A673 (cell line): Measurements from ENCODE around the gene DCLK1.

Experiments used
- EZH2 ChIP-seq: fragments of 200-600 bp; sonication (generic); IDR thresholded peaks from 2 replicates; pipeline ENCODE4 v1.6.1; 2017; ENCODE audit warnings: borderline replicate concordance, low read depth, mild to moderate bottlenecking, mixed read lengths, antibody characterized with exemption, low read length; ENCODE audit not compliant: poor library complexity, severe bottlenecking
- TF ChIP-seq, protein P1 (sequence below): fragments of 300-800, 200-600 bp; sonication (generic); conservative IDR thresholded peaks from 2 replicates; pipeline ENCODE4 v1.5.1; 2017; ENCODE audit warnings: low read depth, mild to moderate bottlenecking, antibody characterized with exemption, low read length, moderate library complexity, mixed read lengths

DNA sequence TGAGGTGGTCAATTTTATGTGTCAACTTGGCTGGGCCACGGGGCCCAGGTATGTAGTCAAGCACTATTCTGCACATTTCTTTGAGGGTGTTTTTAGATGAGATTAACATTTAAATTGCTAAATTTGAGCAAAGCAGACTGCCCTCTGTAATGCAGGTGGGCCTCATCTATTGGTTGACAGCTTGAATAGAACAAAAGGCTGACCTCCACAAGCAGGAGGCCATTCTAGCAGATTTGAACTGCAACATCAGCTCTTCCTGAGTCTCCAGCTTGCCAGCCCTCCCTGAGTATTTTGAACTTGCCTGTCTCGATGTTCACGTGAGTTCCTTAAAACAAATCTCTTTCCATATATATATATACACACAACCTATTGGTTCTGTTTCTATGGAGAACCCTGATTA is 134.8 kb downstream of the DCLK1 start:
- TF ChIP-seq, protein P1, sequence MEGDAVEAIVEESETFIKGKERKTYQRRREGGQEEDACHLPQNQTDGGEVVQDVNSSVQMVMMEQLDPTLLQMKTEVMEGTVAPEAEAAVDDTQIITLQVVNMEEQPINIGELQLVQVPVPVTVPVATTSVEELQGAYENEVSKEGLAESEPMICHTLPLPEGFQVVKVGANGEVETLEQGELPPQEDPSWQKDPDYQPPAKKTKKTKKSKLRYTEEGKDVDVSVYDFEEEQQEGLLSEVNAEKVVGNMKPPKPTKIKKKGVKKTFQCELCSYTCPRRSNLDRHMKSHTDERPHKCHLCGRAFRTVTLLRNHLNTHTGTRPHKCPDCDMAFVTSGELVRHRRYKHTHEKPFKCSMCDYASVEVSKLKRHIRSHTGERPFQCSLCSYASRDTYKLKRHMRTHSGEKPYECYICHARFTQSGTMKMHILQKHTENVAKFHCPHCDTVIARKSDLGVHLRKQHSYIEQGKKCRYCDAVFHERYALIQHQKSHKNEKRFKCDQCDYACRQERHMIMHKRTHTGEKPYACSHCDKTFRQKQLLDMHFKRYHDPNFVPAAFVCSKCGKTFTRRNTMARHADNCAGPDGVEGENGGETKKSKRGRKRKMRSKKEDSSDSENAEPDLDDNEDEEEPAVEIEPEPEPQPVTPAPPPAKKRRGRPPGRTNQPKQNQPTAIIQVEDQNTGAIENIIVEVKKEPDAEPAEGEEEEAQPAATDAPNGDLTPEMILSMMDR, result no peak
- TF ChIP-seq EZH2, result no peak
